NCI-H2227 treated with DMSO at 0.1 percent for 48 hours (cell line): ENCODE measurements around the gene CERS2.
A peak's percentile ranks its signal among the peaks of the same experiment; 100 is the strongest.

Experiments used
- DNase-seq: peaks from one replicate; lab custom pipeline; 2025; lab: John Stamatoyannopoulos, UW

Gene CERS2

GRCh38 chr1:150997126-150997872 lies 22.7 kb upstream of the CERS2 start:
- DNase-seq, result no peak

DNA sequence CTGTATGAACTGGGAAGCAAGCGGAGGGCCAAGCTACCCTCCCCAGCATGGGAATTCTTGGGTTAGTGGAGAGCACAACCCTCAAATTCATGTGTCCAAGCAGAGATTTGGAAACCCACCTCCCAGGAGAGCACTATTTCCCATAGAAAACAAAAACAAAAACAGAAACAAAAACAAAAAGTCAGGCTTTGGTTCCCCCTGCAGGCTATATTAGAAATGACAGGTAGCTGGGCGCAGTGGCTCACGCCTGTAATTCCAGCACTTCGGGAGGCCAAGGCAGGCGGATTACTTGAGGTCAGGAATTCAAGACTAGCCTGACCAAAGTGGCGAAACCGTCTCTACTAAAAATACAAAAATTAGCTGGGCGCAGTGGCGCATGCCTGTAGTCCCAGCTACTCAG lies 21.3 kb upstream of the CERS2 start:
- peak; percentile 35 for DNase-seq

- no peak for DNase-seq
Measured at GRCh38 chr1:150995460-150995859, 20.8 kb upstream of the CERS2 start.

DNA sequence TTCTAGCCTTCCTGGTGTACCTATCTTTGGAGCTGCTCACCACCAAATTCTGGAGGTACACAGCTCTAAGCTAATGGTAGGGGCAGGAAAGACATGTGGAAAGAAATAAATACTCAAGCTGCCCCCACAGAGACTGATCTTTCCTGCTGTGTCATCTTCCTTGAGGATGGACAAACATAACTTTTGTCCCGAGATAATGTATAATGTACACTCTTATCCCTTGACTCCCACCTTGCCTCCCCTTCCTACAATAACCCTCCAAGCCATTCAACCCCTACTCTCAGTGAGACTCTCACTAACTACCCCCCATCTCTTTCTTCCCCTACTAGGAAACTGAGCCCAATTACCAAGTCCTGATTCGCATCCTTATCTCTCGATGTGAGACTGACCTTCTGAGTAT lies 19.6 kb upstream of the CERS2 start:
- DNase-seq, result no peak

GRCh38 chr1:150992626-150993025 lies 18.0 kb upstream of the CERS2 start:
- no peak for DNase-seq

- no peak for DNase-seq
Measured at GRCh38 chr1:150987924-150988323, 13.3 kb upstream of the CERS2 start.

DNA sequence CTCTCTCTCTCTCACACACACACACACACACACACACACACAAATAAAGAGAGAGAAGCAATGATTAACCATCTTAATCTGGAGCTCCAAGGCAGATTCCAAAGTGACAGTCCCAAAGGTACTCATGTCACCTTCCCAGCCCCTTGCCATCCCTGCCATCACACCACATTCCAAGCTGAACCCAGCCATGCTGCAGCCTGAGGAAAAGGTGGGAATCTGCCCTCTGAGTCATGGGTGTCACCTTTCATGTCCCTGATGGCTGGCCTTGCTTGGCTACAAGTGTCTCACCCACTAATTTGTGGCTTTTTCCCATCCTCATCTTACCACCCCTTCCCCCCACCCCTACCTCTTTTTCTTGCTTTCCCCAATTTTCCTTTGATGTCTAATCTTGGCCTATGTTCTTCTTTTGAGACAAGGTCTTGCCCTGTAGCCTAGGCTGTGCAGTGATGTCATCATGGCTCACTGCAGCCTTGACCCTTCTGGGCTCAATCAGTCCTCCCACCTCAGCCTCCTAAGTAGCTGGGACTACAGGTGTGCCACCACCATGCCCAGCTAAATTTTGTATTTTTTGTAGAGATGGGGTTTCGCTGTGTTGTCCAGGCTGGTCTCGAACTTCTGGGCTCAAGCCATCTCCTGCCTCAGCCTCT lies 10.7 kb upstream of the CERS2 start:
- no peak for DNase-seq

GRCh38 chr1:150981805-150982712 lies 7.4 kb upstream of the CERS2 start, which contains the start of gene ANXA9:
TSS of gene ANXA9 (plus strand) at chr1:150982292. CDS start at chr1:150983106, 814 bp downstream.
- no peak for DNase-seq

GRCh38 chr1:150981177-150981804 lies 6.7 kb upstream of the CERS2 start:
- DNase-seq, result peak; percentile 43

- DNase-seq, result peak; percentile 82
Measured at GRCh38 chr1:150979092-150980056, 4.7 kb upstream of the CERS2 start.

GRCh38 chr1:150976879-150977694 lies 2.5 kb upstream of the CERS2 start:
- DNase-seq, result no peak

- DNase-seq, result no peak
Measured at GRCh38 chr1:150976401-150976821, 1.8 kb upstream of the CERS2 start.

- DNase-seq, result no peak
Measured at GRCh38 chr1:150973836-150974579, 627 bp downstream of the CERS2 start.

- DNase-seq, result no peak
Measured at GRCh38 chr1:150973258-150973835, 1.3 kb downstream of the CERS2 start.

DNA sequence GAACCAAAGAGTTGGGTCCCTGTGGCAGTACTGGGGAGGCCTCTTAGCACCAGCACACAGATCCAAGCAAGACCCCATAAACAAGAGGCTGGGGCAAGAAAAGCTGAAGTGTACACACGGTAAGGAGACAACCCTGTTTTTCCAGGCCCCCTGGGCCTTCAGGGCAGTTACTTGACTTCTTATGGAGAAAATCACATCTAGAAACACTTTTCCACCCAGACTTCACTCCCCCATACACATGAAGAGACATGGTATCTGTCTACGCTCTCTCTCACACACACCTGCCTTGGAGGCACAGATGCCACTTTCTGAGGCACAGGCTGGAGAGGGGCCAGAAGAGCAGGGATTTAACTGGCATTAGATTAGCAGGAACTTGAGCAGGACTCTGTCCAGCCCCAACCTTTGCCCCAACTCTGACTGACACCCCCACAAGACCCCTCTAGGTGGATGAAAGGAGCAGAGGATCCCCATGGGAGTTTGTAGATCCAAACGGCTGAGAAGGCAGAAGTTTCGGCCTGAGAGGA lies 2.2 kb downstream of the CERS2 start:
- DNase-seq, result no peak

GRCh38 chr1:150971583-150972416 lies 2.8 kb downstream of the CERS2 start:
- no peak for DNase-seq

DNA sequence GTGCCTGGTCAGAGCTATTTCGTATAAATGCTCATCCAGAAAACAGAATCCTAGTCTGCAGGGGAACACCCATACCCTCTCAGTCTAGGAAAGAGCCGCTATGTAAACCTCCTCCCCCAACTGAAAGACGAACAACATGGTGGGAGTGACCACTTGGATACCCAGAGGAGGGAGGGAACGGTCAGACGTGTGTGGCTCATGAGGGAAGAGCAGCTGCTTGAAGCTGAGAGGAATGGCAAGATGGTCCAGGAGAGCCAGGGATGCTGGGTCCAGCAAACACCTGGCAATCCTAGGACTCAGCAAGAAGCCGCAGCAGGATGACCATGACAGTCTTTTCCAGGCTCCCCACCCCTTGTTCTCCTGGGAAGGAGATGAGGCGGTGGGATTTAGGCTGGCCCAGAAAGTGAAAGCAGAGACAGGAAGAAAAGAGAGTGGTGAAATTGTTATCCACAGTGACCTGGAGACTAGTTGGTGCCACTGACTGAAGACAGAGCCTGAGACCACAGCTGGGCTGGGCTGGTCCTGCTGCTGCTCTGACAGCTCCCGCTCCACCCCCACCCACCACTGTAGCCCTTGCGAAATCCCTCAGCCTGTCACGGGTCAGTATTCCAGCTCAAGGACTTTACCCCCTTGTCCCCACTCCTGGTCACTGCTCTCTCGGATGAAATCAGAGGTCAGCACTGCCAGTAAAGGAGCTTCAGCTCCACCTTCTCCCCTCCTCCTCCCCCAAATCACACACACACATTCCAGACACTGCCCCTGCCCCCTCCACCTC lies 3.6 kb downstream of the CERS2 start:
- DNase-seq, result no peak
